ENCODE measurements around the gene ALDH7A1.

The ALDH7A1 gene

DNA sequence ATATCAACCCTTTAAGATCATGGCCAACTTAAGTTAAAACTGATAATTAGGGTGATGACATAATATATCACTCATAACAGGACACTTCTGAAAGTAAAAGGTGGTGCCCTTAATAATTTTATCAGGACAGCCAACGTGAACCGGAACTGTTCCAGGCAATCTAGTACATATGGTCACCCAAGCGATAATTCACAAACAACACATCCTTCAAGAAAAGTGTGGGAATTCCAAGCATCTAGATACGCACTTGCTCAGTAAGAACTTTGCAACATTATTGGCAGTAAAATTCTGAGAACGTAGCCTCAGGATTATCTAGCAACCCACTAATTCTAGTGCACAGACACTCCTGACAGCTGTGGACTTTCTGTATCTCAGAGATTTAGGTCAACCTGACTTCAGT, 85.7 kb downstream of the ALDH7A1 start:
- no peak for DNase-seq (ENCODE audit: low read depth in 2 of 2)

DNA sequence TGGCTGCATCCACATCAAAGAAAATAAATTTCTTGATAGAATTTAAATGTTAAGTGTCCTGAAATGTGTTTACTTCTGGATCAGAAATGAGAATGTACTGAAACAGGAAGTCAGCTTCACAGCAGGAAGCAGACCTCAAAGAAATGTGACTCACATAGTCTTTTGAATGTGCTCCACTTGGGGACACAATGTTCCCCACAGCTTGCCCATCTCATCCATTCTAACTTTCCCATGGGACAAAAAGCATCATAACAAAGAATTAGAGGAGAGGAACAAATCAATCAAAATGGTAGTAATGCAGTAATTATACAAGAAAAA, 86.1 kb downstream of the ALDH7A1 start:
- DNase-seq (ENCODE audit: low read depth in 2 of 2) = no peak

DNA sequence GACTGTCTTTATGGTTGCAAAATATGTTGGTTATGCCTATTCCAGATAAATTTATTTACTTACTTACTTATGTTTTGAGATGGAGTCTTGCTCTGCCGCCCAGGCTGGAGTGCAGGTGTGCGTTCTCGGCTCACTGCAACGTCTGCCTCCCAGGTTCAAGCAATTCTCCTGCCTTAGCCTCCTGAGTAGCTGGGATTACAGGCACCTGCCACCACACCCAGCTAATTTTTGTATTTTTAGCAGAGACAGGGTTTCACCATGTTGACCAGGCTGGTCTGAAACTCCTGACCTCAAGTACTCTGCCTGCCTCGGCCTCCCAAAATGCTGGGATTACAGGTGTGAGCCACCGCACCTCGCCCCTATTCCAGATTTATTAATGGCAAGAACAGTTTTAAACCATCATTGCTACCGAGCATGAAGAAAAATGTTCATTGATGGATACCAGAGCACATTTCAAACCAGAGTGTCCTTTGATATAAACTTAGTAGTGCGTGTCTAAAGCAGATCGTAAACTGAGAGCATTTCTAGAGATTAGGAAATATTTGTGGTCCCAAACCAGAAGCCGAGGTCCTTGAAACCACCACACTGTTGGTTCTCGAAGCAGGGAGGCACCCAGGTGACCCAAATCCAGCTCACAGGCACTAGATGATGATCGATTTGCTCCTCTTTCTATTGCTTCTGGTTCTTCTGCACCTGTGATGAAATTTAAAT, 86.6 kb downstream of the ALDH7A1 start:
- DNase-seq (ENCODE audit: low read depth in 2 of 2) = no peak

DNA sequence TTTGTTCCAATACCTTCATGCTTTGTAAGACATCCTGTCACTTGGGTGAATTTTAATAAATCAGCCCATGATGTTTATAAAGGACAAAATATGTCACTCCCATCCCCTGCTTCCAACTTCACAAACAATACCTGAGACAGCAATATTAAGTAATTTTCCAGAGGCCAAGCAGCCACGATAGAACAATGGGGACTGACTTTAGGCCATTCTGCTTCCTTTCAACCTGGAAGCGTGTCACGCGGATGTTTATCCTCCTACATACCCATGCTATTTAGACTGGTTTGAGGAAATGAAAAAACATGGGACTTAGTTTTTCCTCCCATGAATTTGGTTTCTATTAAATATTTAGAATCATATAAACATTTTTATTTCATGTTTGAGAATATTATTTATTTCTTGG, 88.9 kb downstream of the ALDH7A1 start:
- DNase-seq (ENCODE audit: low read depth in 2 of 2) = no peak

DNA sequence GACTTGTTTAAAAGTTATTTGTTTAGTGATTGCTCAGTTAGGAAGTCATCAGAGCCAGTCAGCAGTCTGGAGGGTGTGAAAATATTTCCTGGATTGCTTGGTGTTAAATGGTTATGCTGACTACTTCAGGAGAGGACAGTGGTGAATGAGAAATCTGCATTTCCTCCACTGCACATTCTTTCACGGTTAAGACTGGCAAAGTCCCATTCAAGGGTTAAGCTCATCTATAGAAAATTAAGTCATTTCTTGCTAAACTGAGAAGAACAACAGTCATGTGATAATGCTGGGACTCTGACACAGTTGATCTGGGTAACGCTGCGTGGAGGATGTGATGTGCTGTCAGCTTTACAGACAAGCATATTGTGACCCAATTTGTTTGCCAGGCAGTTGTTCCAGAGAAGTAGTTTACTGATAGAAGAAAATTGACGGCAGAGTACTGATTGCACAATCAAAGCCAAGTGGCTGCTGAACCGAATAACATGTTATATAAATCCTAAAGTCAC, 91.4 kb downstream of the ALDH7A1 start:
- no peak for DNase-seq (ENCODE audit: low read depth in 2 of 2)

DNA sequence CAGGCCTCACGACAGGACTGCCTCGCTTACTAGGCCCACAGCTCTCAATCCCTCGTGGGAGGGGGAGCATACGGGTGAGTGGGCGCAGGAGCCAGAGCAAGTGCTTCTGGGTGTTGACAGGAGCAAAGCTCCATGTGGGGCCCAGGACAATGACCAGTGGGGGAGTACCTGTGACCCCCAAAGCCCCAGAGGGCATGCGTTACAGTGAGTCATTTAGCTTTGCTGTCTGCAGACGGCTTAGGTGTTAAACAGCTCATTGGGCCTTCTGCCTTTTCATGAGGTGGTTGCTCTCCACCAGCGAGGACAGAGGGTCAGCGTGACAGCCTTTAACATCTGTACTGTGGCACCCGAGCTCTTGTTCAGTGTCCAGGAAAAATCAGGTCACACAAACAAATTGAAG, 93.6 kb downstream of the ALDH7A1 start:
- DNase-seq (ENCODE audit: low read depth in 2 of 2) = no peak

DNA sequence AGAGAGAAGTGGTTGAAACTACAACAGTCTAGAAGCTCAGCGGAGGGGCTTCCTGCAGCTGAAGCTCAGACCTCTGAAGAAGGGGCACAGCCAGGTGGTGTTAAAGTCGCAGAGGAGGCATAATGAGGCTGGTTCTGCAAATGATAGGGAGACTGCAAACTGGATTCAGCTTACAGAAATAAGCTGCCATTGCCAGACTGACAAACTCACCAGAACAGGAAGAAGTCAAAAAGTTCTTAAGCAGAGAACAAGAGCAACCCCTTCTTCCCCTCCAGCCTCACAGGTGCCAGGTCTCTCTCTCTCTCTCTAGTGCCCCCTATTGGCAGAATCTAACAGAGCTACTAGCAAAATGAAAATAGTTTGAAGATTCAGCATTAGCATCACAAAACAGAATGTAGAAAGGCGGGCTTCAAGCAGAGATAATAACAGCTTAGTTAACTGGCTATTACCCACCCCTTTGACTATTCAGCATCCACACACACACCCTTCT, 95.1 kb downstream of the ALDH7A1 start:
- no peak for DNase-seq (ENCODE audit: low read depth in 2 of 2)

DNA sequence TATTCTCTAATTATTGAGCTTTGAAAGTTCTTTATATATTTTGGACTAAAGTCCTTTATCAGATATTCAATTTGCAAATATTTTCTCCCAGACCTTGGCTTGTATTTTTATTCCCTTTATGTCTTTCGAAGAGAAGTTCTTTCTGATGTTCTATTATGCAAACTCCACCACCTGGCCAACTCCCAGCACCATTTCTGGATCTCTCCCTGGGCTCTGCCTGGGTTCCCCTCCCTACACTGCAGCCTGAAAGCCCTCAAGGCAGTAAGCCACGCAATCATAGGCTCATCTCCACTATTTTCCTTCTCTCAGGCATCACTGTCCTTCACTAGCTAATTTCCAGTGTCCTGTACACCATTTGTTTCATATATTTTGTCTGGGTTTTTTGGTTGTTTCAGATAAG, 95.7 kb downstream of the ALDH7A1 start:
- no peak for DNase-seq (ENCODE audit: low read depth in 2 of 2)

DNA sequence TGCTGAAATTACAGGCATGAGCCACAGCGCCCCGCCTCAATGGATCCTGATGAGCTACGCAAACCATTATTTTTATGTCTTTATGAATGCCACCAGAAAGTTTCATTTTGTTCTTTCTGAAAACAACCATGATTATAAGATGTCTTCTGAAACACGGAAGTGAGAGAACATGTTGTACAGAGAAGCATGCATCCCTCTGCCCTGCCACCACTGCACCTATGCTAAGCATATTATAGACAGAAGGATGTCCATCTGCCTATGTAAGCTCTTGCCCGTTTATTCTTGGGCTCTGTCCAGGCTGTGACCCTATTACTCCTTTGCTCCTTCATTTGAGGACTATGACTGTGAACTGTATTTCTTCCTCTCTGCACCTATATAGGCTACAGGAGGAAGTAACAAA, 97.5 kb downstream of the ALDH7A1 start:
- DNase-seq (ENCODE audit: low read depth in 2 of 2) = no peak

DNA sequence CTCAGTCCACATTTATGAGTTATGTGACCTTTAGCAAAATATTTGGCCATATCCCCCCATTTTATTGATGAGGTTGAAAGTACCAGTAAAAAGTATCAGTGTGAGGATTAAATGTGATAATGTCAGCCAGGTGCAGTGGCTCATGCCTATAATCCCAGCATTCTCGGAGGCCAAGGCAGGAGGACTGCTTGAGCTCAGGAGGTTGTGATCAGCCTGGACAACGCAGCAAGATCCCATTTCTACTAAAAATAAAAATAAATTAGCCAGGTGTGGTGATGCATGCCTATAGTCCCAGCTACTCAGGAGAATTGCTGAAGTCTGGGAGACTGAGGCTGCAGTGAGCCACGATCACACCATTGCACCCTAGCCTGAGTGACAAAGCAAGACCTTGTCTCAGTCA, 100.6 kb downstream of the ALDH7A1 start:
- no peak for DNase-seq (ENCODE audit: low read depth in 2 of 2)

DNA sequence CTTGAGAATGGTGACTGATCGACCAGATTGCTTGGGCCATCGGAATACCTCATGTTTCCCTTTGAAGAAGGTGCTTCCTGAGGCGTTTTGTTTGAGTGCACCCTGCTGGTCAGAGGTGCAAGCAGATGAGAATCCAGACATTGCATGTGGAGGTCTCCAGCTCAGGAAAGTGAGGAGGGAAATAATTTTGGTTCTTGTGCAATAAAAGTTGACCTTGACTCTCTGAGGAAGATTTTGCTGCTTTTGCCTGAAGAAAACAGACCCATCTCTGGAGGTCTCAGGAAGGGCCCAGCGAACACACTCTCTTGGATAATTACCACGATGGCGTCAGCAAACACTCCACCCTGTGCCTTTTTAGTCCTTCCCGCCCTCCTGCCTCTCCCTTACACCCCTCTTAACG, 102.1 kb downstream of the ALDH7A1 start:
- DNase-seq (ENCODE audit: low read depth in 2 of 2) = no peak

DNA sequence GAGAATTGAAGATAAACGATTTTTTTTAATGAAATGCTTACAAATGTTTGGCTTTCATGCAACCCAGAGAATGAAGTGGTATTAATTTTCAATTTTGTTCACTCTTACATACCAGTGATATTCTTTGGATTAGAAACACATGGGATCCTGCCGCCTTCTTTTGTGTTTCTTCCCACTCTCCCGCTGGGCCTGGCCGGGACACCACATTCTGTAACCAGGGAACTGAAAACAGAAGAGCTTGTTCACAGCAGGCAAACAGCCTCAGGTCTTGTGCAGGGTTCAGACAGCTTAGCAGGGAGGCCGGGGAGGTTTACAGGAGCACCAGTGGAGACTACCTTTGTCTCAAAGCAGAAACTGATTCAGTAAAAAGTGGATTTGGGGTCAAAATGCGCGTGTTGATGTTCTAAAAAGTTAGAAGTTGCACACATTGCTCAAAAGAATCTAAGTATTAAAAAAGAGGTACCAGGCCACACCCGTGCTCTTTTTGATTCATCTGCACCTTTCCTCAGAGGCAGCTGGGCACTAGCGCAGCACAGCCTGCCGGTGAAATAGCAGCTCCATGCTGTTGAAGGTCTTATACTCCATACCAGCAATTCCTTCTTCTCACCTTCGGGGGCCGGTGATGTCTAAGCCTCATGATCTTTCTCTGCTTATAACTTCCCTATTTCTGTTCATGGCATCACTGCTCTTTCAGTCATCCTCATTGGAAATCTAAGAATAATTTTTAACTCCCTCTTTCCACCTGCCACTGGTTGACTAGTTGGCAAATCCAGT, 104.7 kb downstream of the ALDH7A1 start:
- DNase-seq (ENCODE audit: low read depth in 2 of 2) = no peak

DNA sequence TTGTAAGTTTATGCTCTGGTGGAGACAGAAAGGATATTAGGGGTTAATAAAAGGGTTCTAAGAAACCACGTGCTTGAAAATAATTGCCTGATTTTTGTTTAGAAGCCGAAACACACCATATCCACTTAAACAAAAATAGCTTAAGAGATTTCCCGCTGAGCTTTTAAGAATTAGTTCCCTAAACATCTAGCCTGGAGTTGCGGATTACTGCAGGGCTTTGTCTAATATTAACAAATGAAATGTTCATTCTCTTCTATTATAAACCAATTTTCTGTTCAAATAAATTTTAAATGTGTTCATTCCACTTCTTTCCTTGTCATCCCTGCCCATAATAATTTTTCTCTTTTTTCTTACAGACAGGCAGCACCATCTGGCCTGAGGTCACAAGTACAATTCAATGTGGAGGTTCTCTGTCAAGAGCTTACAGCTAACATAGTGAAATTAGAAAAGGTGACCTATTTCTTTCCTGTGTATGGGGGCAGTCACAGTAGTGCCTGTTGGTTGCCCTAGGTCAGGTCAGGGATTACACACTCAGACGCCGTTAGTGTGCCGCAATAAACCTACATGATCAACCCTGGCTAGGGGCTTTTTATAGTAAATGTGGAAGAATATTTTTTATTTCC, 106.5 kb downstream of the ALDH7A1 start:
- DNase-seq (ENCODE audit: low read depth in 2 of 2) = no peak

DNA sequence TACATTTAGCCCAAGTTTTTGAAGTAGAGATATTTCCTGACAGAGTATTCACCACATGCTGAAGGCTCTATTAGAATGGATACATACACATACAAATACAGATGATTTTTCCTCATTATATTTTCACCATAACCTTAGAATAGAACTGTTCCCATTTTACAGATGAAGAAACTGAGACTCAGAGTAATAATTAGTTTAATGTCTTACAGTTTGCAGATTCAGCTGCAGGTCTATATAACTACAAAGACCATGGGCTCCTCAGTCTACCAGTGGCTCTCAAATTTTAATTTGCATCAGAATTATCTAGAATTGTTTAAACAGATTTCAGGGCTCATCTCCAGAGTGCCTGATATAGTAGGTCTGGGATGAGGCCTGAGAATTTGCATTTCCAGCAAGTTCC, 107.4 kb downstream of the ALDH7A1 start:
- no peak for DNase-seq (ENCODE audit: low read depth in 2 of 2)

DNA sequence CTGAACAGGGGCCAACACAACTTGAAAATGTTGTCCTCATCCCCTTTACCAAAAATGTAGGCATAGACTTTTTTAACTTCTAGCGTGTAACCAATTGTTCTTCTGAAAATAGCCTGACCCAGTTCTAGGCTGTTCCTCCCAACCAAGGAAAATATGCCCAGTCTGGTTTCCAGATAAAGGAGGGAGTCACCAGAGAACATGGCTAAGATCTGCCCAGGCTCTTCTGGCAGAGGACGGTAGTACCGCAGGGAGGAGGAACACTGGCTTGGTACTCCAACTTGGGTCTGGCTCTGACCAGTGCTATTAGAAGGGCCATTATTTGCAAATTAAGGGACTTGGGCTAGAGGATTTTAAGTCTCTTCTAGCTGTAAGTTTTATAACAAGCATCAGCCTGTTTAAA, 108.7 kb downstream of the ALDH7A1 start:
- no peak for DNase-seq (ENCODE audit: low read depth in 2 of 2)

DNA sequence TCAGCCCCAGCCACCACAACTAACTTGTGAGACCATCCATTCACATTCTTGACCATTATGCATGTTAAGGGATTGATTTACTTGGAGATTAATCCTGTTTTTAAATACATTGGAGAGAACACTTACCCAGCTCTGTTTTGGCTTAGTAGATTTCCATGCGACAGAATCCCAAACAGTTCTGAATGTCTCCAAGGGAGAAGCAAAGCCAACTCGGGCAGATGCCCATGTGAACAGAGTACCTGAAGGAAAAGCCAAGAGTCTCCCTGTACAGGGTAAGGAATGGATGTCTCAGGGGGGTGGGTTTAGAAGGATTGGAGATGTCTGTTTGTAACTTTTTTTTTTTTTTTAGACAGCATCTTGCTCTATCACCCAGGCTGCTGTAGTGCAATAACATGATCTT, 110.8 kb downstream of the ALDH7A1 start:
- no peak for DNase-seq (ENCODE audit: low read depth in 2 of 2)

DNA sequence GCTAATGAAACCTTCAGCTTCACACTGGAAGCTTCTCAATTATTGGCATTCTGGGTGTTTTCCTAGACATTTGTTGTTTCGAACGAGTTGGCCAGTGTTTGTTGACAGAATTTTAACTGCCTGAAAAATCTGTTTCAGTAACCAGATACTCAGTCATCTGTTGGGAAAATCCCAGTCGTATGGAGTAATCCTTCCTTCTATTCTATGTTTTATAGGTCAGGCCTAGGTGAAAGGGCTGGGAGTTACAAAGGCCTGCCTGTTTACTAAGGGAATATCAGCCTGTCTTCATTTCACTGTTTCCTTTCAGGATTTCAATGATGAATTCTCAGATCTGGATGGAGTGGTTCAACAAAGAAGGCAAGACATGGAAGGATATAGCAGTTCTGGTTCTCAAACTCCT, 111.9 kb downstream of the ALDH7A1 start:
- DNase-seq (ENCODE audit: low read depth in 2 of 2) = no peak

DNA sequence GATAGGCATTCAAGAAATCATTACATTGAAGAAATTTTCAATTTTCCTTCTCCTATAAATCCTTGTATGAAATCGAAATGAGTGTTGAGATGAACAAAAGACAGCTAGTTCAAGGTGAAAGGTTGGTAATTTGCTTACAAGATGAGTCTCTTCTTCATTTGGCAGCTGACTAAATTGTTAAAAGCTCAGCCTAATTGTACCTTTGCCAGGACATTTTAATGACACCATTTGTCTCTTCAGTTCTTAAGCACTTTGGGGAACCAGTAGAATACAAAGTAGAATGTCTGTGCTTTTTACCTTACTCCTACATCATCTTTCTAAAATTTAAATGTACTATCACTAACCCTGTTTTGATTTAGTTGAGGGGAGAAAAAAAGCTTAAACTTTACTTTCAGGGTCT, 112.4 kb downstream of the ALDH7A1 start:
- DNase-seq (ENCODE audit: low read depth in 2 of 2) = no peak

DNA sequence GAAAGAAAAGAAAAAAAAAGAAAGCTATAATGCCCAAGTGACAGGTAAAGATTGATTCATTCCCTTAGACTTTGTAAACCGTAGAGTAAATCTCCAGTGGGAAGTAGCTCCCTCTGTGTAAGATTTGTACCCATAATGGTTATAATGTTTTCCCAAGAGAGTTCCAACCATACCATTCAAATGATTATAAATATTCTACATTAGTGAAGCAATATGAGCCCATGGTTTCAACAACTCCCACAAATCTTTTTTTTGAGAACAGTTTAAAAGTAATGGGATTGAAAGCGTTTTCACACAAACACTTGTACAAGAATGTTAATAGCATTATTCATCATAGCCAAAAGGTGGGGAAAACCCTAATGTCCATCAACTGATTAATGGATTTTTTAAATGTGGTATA, 113.8 kb downstream of the ALDH7A1 start:
- DNase-seq (ENCODE audit: low read depth in 2 of 2) = no peak

All from stimulated activated CD4-positive, alpha-beta T cell treated with anti-CD3 and anti-CD28 coated beads, Interleukin-1b, Interleukin-23, amount 100 ng/mL, for 1 hour (primary cell).